GM12875 (cell line): Measurements from ENCODE around the gene TEKT5.

ENCODE experiments used
- H3K4me3 ChIP-seq: one replicate; pipeline ENCODE4 v1.5.1; 2011; ENCODE audit warnings: low read depth, low read length, control low read depth
- CTCF ChIP-seq: IDR thresholded peaks from 2 replicates; pipeline ENCODE4 v1.5.1; 2011; ENCODE audit warnings: low read depth, mild to moderate bottlenecking, control low read depth, inconsistent platforms, low read length, moderate library complexity, borderline replicate concordance; ENCODE audit not compliant: insufficient read depth

The TEKT5 gene

GRCh38 chr16:10592611-10593010, 102.1 kb downstream of the TEKT5 start:
- no peak for TF ChIP-seq CTCF
- no peak overlapping the region for H3K4me3 ChIP-seq

GRCh38 chr16:10590342-10590741, 104.4 kb downstream of the TEKT5 start:
- TF ChIP-seq CTCF = no peak
- H3K4me3 ChIP-seq = no peak overlapping the region

GRCh38 chr16:10589109-10589508, 105.6 kb downstream of the TEKT5 start:
- TF ChIP-seq CTCF = no peak
- no peak overlapping the region for H3K4me3 ChIP-seq

GRCh38 chr16:10587622-10588021, 107.1 kb downstream of the TEKT5 start:
- TF ChIP-seq CTCF = no peak
- no peak overlapping the region for H3K4me3 ChIP-seq

GRCh38 chr16:10584981-10585438, 109.7 kb downstream of the TEKT5 start:
- H3K4me3 ChIP-seq = no peak overlapping the region
- TF ChIP-seq CTCF = no peak

- H3K4me3 ChIP-seq = no peak overlapping the region
- TF ChIP-seq CTCF = no peak
These were observed 111.5 kb downstream of the TEKT5 start for GRCh38 chr16:10583269-10583668.

- no peak overlapping the region for H3K4me3 ChIP-seq
- no peak for TF ChIP-seq CTCF
These were observed 113.2 kb downstream of the TEKT5 start for GRCh38 chr16:10581507-10581906.
